Upper lobe of left lung (tissue), 4 donors: ENCODE measurements around the gene KLHL30.

Source experiments
- CTCF ChIP-seq, 6 experiments: fragments of 450-650 bp in 4 of 6; fragments of 200-600 bp in 2 of 6; sonication (generic) in 2 of 6; IDR thresholded peaks; one replicate each; pipeline ENCODE4 v1.5.1; 2016 to 2019; ENCODE audit warnings: antibody characterized with exemption in 6 of 6
- EP300 ChIP-seq, 4 donors: sonication (generic); formaldehyde crosslinking; IDR thresholded peaks; one replicate each; pipeline ENCODE4 v1.5.1; 2017; ENCODE audit warnings: antibody characterized with exemption in 4 of 4, control low read depth in 2 of 4

- no peak for TF ChIP-seq CTCF (IDR thresholded peaks at IDR 0.05)
- no peak for TF ChIP-seq EP300 (IDR thresholded peaks at IDR 0.05)
Measured at GRCh38 chr2:238126338-238126737, 12.1 kb upstream of the KLHL30 start.
